Cardiac fibroblast (primary cell): ENCODE results near the gene TBC1D3B.
"Not testable (repeated sequence)": the region's sequence is repeated elsewhere in the genome, so short reads cannot be mapped to it uniquely, and the experiment has no call there.

Experiments used
- DNase-seq, 2 donors: peaks; one replicate each; pipeline versions ENCODE4 v3.0.0 to v3.0.0-alpha.2; 2010; ENCODE audit warnings: low read depth in 2 of 2
- H3K4me3 ChIP-seq, 2 donors: replicated peaks in 1 of 2; 1 replicate in 1 of 2; 2 replicates in 1 of 2; pipeline ENCODE4 v1.5.1; 2011; ENCODE audit warnings: low read depth in 2 of 2, low read length in 2 of 2, mild to moderate bottlenecking in 2 of 2, moderate library complexity in 1 of 2
- CTCF ChIP-seq: IDR thresholded peaks from one replicate; pipeline ENCODE4 v1.5.1; 2011; ENCODE audit warnings: low read depth, mild to moderate bottlenecking, low read length, inconsistent platforms

The TBC1D3B gene

GRCh38 chr17:36124879-36125824 lies 51.3 kb downstream of the TBC1D3B start:
- no peak for TF ChIP-seq CTCF
- H3K4me3 ChIP-seq, result no peak overlapping the region
- DNase-seq, result no peak

DNA sequence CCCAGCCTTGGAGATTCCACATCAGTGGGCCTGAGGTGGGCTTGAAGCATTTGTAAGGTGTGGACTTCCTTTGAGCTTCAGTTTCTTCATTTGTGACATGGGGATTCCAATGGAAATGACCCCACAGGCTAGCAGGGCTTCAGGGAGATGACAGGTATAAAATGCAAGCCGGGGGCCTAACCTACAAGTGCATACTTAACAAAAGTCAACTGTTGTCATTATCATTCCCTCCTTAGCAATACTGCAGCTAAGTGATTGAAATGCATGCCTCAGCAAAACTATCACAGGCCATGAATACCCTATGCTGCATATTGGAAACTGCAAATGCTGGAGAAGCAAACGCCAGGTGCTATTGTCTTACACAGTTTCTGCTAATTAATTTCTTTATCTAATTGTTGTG lies 53.0 kb downstream of the TBC1D3B start:
- no peak for DNase-seq
- H3K4me3 ChIP-seq, result no peak overlapping the region
- TF ChIP-seq CTCF, result no peak

- not testable (repeated sequence) for DNase-seq, H3K4me3 ChIP-seq
Measured at GRCh38 chr17:36121099-36121498, 55.3 kb downstream of the TBC1D3B start.

GRCh38 chr17:36120221-36120620 lies 56.2 kb downstream of the TBC1D3B start:
- H3K4me3 ChIP-seq, result no peak overlapping the region
- DNase-seq, result no peak
- no peak for TF ChIP-seq CTCF

DNA sequence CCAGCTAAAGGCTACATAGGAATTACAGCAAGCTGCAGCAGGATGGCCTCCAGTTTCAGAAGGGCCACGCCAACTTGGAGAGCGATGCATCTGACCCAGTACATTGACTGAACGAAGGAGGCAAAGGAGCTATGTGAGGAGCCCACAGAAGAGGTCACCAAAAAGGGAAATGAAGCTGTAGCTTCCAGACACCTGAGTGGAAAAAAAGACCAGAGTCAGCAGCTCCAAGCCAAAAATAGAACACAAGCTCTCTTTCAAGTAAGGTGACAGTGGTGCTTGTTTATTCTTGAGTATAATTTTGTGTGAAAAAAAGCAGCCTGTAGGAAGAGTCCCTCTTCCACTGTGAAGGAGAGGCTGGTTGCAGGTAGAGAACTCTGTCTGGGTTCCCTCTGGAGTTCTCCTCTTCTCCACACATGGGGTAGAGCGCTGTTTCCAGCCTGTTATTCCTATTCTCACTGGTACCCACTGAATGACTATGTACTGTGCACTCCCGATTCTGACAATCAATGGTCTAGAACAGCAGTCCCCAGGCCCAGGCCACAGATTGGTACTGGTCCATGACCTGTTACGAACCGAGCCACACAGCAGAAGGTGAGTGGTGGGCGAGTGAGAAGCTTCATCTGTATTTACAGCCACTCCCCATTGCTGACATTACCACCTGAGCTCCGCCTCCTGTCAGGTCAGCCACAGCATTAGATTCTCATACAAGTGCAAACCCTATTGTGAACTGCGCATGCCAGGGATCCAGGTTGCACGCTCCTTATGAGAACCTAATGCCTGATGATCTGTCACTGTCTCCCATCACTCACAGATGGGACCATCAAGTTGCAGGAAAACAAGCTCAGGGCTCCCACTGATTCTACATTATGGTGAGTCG lies 57.7 kb downstream of the TBC1D3B start:
- H3K4me3 ChIP-seq, result no peak overlapping the region
- no peak for DNase-seq
- TF ChIP-seq CTCF, result no peak

DNA sequence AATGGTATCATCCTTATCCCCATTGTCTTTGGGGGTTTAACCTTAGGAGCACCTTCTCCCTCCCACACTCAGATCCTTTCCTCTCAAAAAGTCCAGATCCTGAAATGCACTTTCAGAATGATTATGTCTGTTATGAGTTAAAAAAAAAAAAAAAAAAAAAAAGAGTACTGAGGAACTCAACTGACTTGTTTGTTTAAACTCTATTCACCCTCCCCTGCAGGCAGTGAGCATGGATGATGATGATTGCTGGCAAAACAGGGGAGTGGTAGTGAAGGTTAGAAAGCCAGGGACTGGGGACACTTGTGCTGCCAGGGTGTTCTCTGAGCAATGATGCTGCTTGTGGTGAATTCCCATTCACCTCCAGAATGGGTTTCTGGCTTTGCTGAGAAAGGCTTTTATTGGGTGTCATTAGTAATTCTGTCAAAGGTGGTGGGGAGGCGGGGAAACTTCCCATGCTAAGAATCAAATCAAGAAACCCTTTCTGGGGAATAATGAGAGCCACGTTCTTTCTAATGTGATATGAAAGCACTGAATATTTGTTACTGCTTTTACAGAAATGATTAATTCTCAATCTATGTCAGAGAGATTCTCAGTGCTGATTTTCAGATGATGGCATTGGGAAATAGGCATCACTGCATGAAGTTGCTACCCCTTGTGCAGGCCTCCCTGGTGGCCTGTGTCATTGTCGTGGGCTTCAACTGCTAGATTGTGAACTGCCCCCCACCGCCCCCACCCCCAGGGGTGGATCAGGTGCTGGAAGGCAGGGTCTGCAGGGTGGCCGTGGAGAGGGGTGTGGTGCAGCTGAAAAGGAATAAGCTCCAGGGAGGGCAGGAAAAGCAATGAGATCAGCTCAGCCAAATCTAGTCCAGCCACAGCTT lies 58.7 kb downstream of the TBC1D3B start:
- H3K4me3 ChIP-seq, result no peak overlapping the region
- DNase-seq, result no peak
- no peak for TF ChIP-seq CTCF
